ENCODE data around the gene PQBP1.

The PQBP1 gene

GRCh38 chrX:48910926-48911411 lies 13.2 kb downstream of the PQBP1 start:
- Histone ChIP-seq H3K4me3 (ENCODE audit: low read depth, low read length) (peak overlapping the region; percentile 81), H3K9me3 (ENCODE audit: control insufficient read depth, insufficient read depth, low read depth, low read length) (no peaks in the 10 kb centered on the region), H3K4me1 (ENCODE audit: control insufficient read depth, insufficient read depth, low read length) (no peaks in the 10 kb centered on the region), H3K36me3 (ENCODE audit: control insufficient read depth in 2 of 2, insufficient read depth in 1 of 2, low read length in 2 of 2) (peaks cover 0 to 56% of the 10 kb centered on the region in 2 experiments; a peak in 1 of 3 replicates), H3K27ac (ENCODE audit: extremely low read depth, low read depth, low read length) (peak overlapping the region; percentile 30; the same call in 1 of the 2 replicates)
- ChIA-PET CTCF (interaction anchor here (0.7 to 0.9 kb wide), 2 partner anchors 20 to 57 kb away, joined by 3 read pairs; no protein-coding TSS in a partner anchor), POLR2A (interaction anchor here (0.6 to 2.9 kb wide), 10 partner anchors 8 to 234 kb away, joined by 4 to 21 read pairs (median 7); partner anchors contain the start of genes HDAC6, OTUD5, PQBP1 and TFE3)
- TF ChIP-seq PRDM10 (tag by site-specific recombination; IDR thresholded peaks at IDR 0.05) (peak; percentile 95), ZNF174 (tag by site-specific recombination; IDR thresholded peaks at IDR 0.05) (no peak), PRDM1 (tag by site-specific recombination; IDR thresholded peaks at IDR 0.05) (no peak)

- Histone ChIP-seq H3K9me3 (ENCODE audit: control insufficient read depth, insufficient read depth, low read depth, low read length) (no peaks in the 10 kb centered on the region), H3K27ac (ENCODE audit: extremely low read depth, low read depth, low read length) (peak within 1 kb of the TSS; percentile 30; the same call in 1 of the 2 replicates), H3K4me1 (ENCODE audit: control insufficient read depth, insufficient read depth, low read length) (no peaks in the 10 kb centered on the region), H3K36me3 (ENCODE audit: control insufficient read depth in 2 of 2, insufficient read depth in 1 of 2, low read length in 2 of 2) (peaks cover 0 to 53% of the 10 kb centered on the region in 2 experiments; a peak in 2 of 3 replicates), H3K4me3 (ENCODE audit: low read depth, low read length) (peak within 1 kb of the TSS; percentile 81)
- ChIA-PET POLR2A (interaction anchor here (0.6 to 2.9 kb wide), 18 partner anchors 9 to 235 kb away, joined by 3 to 21 read pairs (median 5); partner anchors contain the start of genes HDAC6, OTUD5, PQBP1 and TFE3), CTCF (interaction anchor here (0.7 kb wide), 1 partner anchor 57 kb away, joined by 3 read pairs; no protein-coding TSS in a partner anchor)
- TF ChIP-seq ZBTB21 (tag by site-specific recombination; IDR thresholded peaks at IDR 0.05) (0 out of 2 replicates have a peak, but pooled peaks have one; percentile 38), GLIS2 (tag by site-specific recombination; IDR thresholded peaks at IDR 0.05) (no peak), ZNF529 (tag by site-specific recombination; IDR thresholded peaks at IDR 0.05; ENCODE audit: insufficient replicate concordance) (no peak), KLF9 (tag by site-specific recombination; IDR thresholded peaks at IDR 0.05; ENCODE audit: low read depth) (peak; percentile 58), ZNF211 (tag by site-specific recombination; IDR thresholded peaks at IDR 0.05; ENCODE audit: low read depth) (no peak), ZSCAN4 (tag by site-specific recombination; IDR thresholded peaks at IDR 0.05) (peak; percentile 97), ZBTB48 (tag by site-specific recombination; IDR thresholded peaks at IDR 0.05) (peak; percentile 98), ZNF571 (tag by site-specific recombination; IDR thresholded peaks at IDR 0.05) (no peak), ZNF391 (tag by site-specific recombination; IDR thresholded peaks at IDR 0.05; ENCODE audit: borderline replicate concordance, low read depth) (0 out of 2 replicates have a peak, but pooled peaks have one; percentile 75), ZNF24 (tag by site-specific recombination; IDR thresholded peaks at IDR 0.05) (0 out of 2 replicates have a peak, but pooled peaks have one; percentile 0), ZNF302 (tag by site-specific recombination; IDR thresholded peaks at IDR 0.05; ENCODE audit: low read depth) (no peak), ZNF2 (tag by site-specific recombination; IDR thresholded peaks at IDR 0.05) (0 out of 2 replicates have a peak, but pooled peaks have one; percentile 49), BCL6B (tag by site-specific recombination; IDR thresholded peaks at IDR 0.05) (no peak), ZNF518A (tag by site-specific recombination; conservative IDR thresholded peaks at IDR 0.05; ENCODE audit: low read depth) (peak; percentile 75), YY1 (tag by site-specific recombination; IDR thresholded peaks at IDR 0.05) (peak; percentile 80), ZNF394 (tag by site-specific recombination; IDR thresholded peaks at IDR 0.05; ENCODE audit: borderline replicate concordance) (peak; percentile 39; the same call in 1 of the 2 replicates), KLF16 (tag by site-specific recombination; IDR thresholded peaks at IDR 0.05) (peak; percentile 66; the same call in 1 of the 2 replicates)
These were observed 13.9 kb downstream of the PQBP1 start, which contains the start of gene SLC35A2 for GRCh38 chrX:48911412-48912182. TSS of gene SLC35A2 (minus strand) at chrX:48911646. CDS start at chrX:48911636, 10 bp downstream.
